Right cardiac atrium (tissue), 5 donors: ENCODE results near the gene GPRC5A. TPM values are rescaled to one million over a fixed set of nuclear protein-coding genes. Genes with fewer than 3 reads are reported as not detected.

Experiments
- ATAC-seq, 2 donors: fragments of 200-7000 bp; cut with Tn5 transposase; one replicate each; pipeline versions ENCODE4 v1.8.0 to v1.9.1; 2020; ENCODE audit warnings: moderate library complexity in 2 of 2, mild to moderate bottlenecking in 1 of 2
- DNase-seq, 3 donors: peaks; one replicate each; pipeline ENCODE4 v3.0.0-alpha.2; 2020
- H3K27ac ChIP-seq: one replicate; pipeline ENCODE4 v1.5.1; 2013; ENCODE audit warnings: mild to moderate bottlenecking, low read length, control low read depth, moderate library complexity
- H3K27me3 ChIP-seq: one replicate; pipeline ENCODE4 v1.6.1; 2013; ENCODE audit not compliant: control insufficient read depth, insufficient read depth
- H3K4me1 ChIP-seq: one replicate; pipeline ENCODE4 v1.6.1; 2013; ENCODE audit warnings: low read length; ENCODE audit not compliant: control insufficient read depth, insufficient read depth
- H3K4me3 ChIP-seq: one replicate; pipeline ENCODE4 v1.5.1; 2013; ENCODE audit warnings: low read length, control low read depth
- H3K9me3 ChIP-seq: one replicate; pipeline ENCODE4 v1.6.1; 2013; ENCODE audit warnings: low read length; ENCODE audit not compliant: control insufficient read depth
- WGBS: extraction: QIAGEN DNeasy Blood & Tissue Kit; methylation state at CpG from one replicate; pipeline ENCODE4 v1.1.7; 2013; 5-methylcytosine and 5-hydroxymethylcytosine counted together
- intact Hi-C, 4 donors: fragments of 100-400 bp; cut with DNase I; formaldehyde crosslinking; loops; one replicate each; pipeline versions ENCODE4 v1.11.0 to v1.14.0; 2022 to 2023
- polyA plus RNA-seq: library from polyadenylated mRNA; stranded (reverse); fragments of 200-250 nt; gene quantifications from one replicate; pipeline ENCODE4 v1.2.3, GENCODE V29; 2013
- total RNA-seq, 4 donors: library from RNA; stranded (reverse); fragmentation: NEBNext Ultra II Directional; extraction: Animal tissue kit (Norgen Biotek cat#: 25700); gene quantifications; one replicate each; pipeline ENCODE4 v1.2.1, GENCODE V29; 2021
- donor health status: healthy with polysubstance abuse.
- donor health status: DM: no; HTN: yes; CAD: no.
- donor health status: DM: no; HTN: no; CAD: no.
- donor health status: DM: no; HTN: yes; CAD: no; lungs with severe emphysema.
- donor health status: DM: yes; HTN: yes; CAD: no.

GPRC5A gene
- total and polyA plus RNA-seq, 5 donors = 1.3 to 8.0 (median 4.9) TPM

DNA sequence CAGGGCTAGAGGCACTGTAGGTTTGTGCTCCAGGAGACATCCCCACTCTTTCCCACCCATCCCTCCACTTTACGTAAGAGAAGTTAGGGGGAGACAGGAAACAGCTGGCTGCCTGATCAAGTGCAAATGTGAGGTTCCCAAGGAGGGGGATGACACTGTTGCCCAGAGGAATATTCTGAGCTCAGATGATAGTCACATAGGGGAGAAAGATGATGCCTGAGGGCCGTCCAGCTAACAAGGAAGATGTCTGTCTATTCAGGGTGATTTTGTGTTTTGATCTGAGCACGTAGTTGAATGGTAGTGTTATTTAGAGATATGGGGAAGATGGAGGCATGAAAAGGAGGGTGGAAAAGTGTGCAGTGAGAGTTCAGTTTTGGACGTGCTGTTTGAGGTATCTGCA lies 74.5 kb downstream of the GPRC5A start:
- Histone ChIP-seq H3K27me3 (no peaks in the 10 kb centered on the region), H3K4me3 (no peak overlapping the region), H3K4me1 (no peaks in the 10 kb centered on the region), H3K27ac (no peak overlapping the region), H3K9me3 (no peaks in the 10 kb centered on the region)
- intact Hi-C loops = no loop called here
- DNase-seq = no peak
- 71% methylated on average over 4 of the region's 4 CpGs for WGBS
- ATAC-seq = no peak

Other genes starting within 250 kb of the GPRC5A start
- gene GPR19, start 195.4 kb upstream of the GPRC5A start, total RNA-seq = under 1 TPM in 1 of 4 donors, not detected in 3; 0.17 TPM
- 0.05 TPM for gene GPR19, start 195.4 kb upstream of the GPRC5A start, polyA plus RNA-seq
- gene CDKN1B, start 174.2 kb upstream of the GPRC5A start, total RNA-seq = 10 to 100 TPM; 28.9 to 48.0 (median 46.5) TPM
- 35.2 TPM for gene CDKN1B, start 174.2 kb upstream of the GPRC5A start, polyA plus RNA-seq
- 10 to 100 TPM; 15.0 to 43.0 (median 16.6) TPM for gene APOLD1, start 105.9 kb upstream of the GPRC5A start, total RNA-seq
- 20.9 TPM for gene APOLD1, start 105.9 kb upstream of the GPRC5A start, polyA plus RNA-seq
- gene DDX47, start 78.2 kb upstream of the GPRC5A start, total RNA-seq = 10 to 100 TPM; 31.9 to 33.3 (median 32.6) TPM
- gene DDX47, start 78.2 kb upstream of the GPRC5A start, polyA plus RNA-seq = 23.0 TPM
- not detected for gene GPRC5D, start 60.6 kb downstream of the GPRC5A start, total RNA-seq
- not detected for gene GPRC5D, start 60.6 kb downstream of the GPRC5A start, polyA plus RNA-seq
- gene HEBP1, start 108.7 kb downstream of the GPRC5A start, total RNA-seq = 10 to 100 TPM; 54.4 to 81.0 (median 70.2) TPM
- gene HEBP1, start 108.7 kb downstream of the GPRC5A start, polyA plus RNA-seq = 65.7 TPM
- gene FAM234B, start 152.8 kb downstream of the GPRC5A start, total RNA-seq = 1 to 10 TPM; 3.4 to 4.6 (median 4.1) TPM
- 1.1 TPM for gene FAM234B, start 152.8 kb downstream of the GPRC5A start, polyA plus RNA-seq
- gene GSG1, start 212.1 kb downstream of the GPRC5A start, total RNA-seq = not detected
- gene GSG1, start 212.1 kb downstream of the GPRC5A start, polyA plus RNA-seq = 0.07 TPM